Nephron (organoid): ENCODE measurements around the gene GBF1.

ENCODE experiments used
- H3K27ac Mint-ChIP-seq, 3 experiments: 2 replicates each; pipeline ENCODE4 v1.8.0; 2020; ENCODE audit warnings: mixed read lengths in 3 of 3, mild to moderate bottlenecking in 2 of 3, moderate library complexity in 1 of 3
- H3K27me3 Mint-ChIP-seq: 2 replicates; pipeline ENCODE4 v1.8.0; 2021; ENCODE audit warnings: low read depth, mild to moderate bottlenecking, moderate library complexity, mixed read lengths
- H3K36me3 Mint-ChIP-seq: 2 replicates; pipeline ENCODE4 v1.8.0; 2020; ENCODE audit warnings: low read depth, mixed read lengths
- H3K4me1 Mint-ChIP-seq: 2 replicates; pipeline ENCODE4 v1.8.0; 2020; ENCODE audit warnings: mixed read lengths
- H3K4me3 Mint-ChIP-seq, 3 experiments: 2 replicates each; pipeline ENCODE4 v1.8.0; 2020; ENCODE audit warnings: mild to moderate bottlenecking in 3 of 3, mixed read lengths in 3 of 3, moderate library complexity in 2 of 3
- H3K9me3 Mint-ChIP-seq: 2 replicates; pipeline ENCODE4 v1.8.0; 2020; ENCODE audit warnings: mixed read lengths
- CTCF ChIP-seq, 3 experiments: fragments of 200-600 bp; sonication (generic); IDR thresholded peaks; one replicate each; pipeline ENCODE4 v1.5.0; 2021; ENCODE audit warnings: antibody characterized with exemption in 3 of 3; ENCODE audit not compliant: unreplicated experiment in 3 of 3

The GBF1 gene

GRCh38 chr10:102367441-102367840 is 122.1 kb downstream of the GBF1 start:
- TF ChIP-seq CTCF (IDR thresholded peaks at IDR 0.05; ENCODE audit: unreplicated experiment in 3 of 3), result no peak
- no peaks in the 10 kb centered on the region for H3K4me1 Mint-ChIP-seq
- H3K27me3 Mint-ChIP-seq, result no peaks in the 10 kb centered on the region
- no peak overlapping the region for H3K4me3 Mint-ChIP-seq
- H3K36me3 Mint-ChIP-seq, result peaks cover 90% of the 10 kb centered on the region
- H3K27ac Mint-ChIP-seq, result no peak overlapping the region
- H3K9me3 Mint-ChIP-seq, result peaks cover 3% of the 10 kb centered on the region

GRCh38 chr10:102368077-102368476 is 122.7 kb downstream of the GBF1 start:
- peaks cover 3% of the 10 kb centered on the region for H3K9me3 Mint-ChIP-seq
- TF ChIP-seq CTCF (IDR thresholded peaks at IDR 0.05; ENCODE audit: unreplicated experiment in 3 of 3), result no peak
- no peak overlapping the region for H3K27ac Mint-ChIP-seq
- H3K4me3 Mint-ChIP-seq, result no peak overlapping the region
- H3K36me3 Mint-ChIP-seq, result peaks cover 90% of the 10 kb centered on the region
- no peaks in the 10 kb centered on the region for H3K4me1 Mint-ChIP-seq
- no peaks in the 10 kb centered on the region for H3K27me3 Mint-ChIP-seq

- no peak overlapping the region for H3K4me3 Mint-ChIP-seq
- TF ChIP-seq CTCF (IDR thresholded peaks at IDR 0.05; ENCODE audit: unreplicated experiment in 3 of 3), result no peak
- no peak overlapping the region for H3K27ac Mint-ChIP-seq
- no peaks in the 10 kb centered on the region for H3K4me1 Mint-ChIP-seq
- H3K9me3 Mint-ChIP-seq, result peaks cover 3% of the 10 kb centered on the region
- no peaks in the 10 kb centered on the region for H3K27me3 Mint-ChIP-seq
- H3K36me3 Mint-ChIP-seq, result peaks cover 86% of the 10 kb centered on the region
Observed at GRCh38 chr10:102371295-102371694, 126.0 kb downstream of the GBF1 start.

GRCh38 chr10:102375250-102375649 is 129.9 kb downstream of the GBF1 start:
- Mint-ChIP-seq H3K9me3 (no peaks in the 10 kb centered on the region), H3K36me3 (peaks cover 65% of the 10 kb centered on the region), H3K4me3 (no peak overlapping the region), H3K27me3 (no peaks in the 10 kb centered on the region), H3K4me1 (no peaks in the 10 kb centered on the region), H3K27ac (no peak overlapping the region)
- TF ChIP-seq CTCF (IDR thresholded peaks at IDR 0.05; ENCODE audit: unreplicated experiment in 3 of 3), result no peak

GRCh38 chr10:102375867-102376266 is 130.5 kb downstream of the GBF1 start:
- H3K27ac Mint-ChIP-seq, result no peak overlapping the region
- H3K9me3 Mint-ChIP-seq, result no peaks in the 10 kb centered on the region
- H3K4me3 Mint-ChIP-seq, result no peak overlapping the region
- peaks cover 63% of the 10 kb centered on the region for H3K36me3 Mint-ChIP-seq
- no peak for TF ChIP-seq CTCF (IDR thresholded peaks at IDR 0.05; ENCODE audit: unreplicated experiment in 3 of 3)
- H3K27me3 Mint-ChIP-seq, result no peaks in the 10 kb centered on the region
- H3K4me1 Mint-ChIP-seq, result no peaks in the 10 kb centered on the region

- H3K27me3 Mint-ChIP-seq, result no peaks in the 10 kb centered on the region
- no peaks in the 10 kb centered on the region for H3K4me1 Mint-ChIP-seq
- no peaks in the 10 kb centered on the region for H3K9me3 Mint-ChIP-seq
- H3K4me3 Mint-ChIP-seq, result no peak overlapping the region
- no peak overlapping the region for H3K27ac Mint-ChIP-seq
- H3K36me3 Mint-ChIP-seq, result peaks cover 63% of the 10 kb centered on the region
- no peak for TF ChIP-seq CTCF (IDR thresholded peaks at IDR 0.05; ENCODE audit: unreplicated experiment in 3 of 3)
Observed at GRCh38 chr10:102376901-102377300, 131.6 kb downstream of the GBF1 start.
